HFF-Myc (cell line): ENCODE data around the gene MAP7D3.

Experiments
- DNase-seq: peaks from one replicate; pipeline ENCODE4 v3.0.0-alpha.2; 2011; ENCODE audit warnings: low read depth; ENCODE audit errors: extremely low read depth
- H3K4me3 ChIP-seq: replicated peaks from 2 replicates; pipeline ENCODE4 v1.5.1; 2011; ENCODE audit warnings: low read depth, mild to moderate bottlenecking, control low read depth, low read length
- CTCF ChIP-seq: IDR thresholded peaks from 2 replicates; pipeline ENCODE4 v1.5.1; 2012; ENCODE audit warnings: mild to moderate bottlenecking, low read depth, low read length, control low read depth; ENCODE audit errors: missing control alignments

The MAP7D3 gene

GRCh38 chrX:136207546-136207945, 43.7 kb downstream of the MAP7D3 start:
- DNase-seq = no peak
- no peak overlapping the region for H3K4me3 ChIP-seq
- TF ChIP-seq CTCF = no peak

- no peak for DNase-seq
- TF ChIP-seq CTCF = no peak
- no peak overlapping the region for H3K4me3 ChIP-seq
These were observed 44.3 kb downstream of the MAP7D3 start for GRCh38 chrX:136206916-136207315.

GRCh38 chrX:136205882-136206380, 45.3 kb downstream of the MAP7D3 start:
- no peak overlapping the region for H3K4me3 ChIP-seq
- DNase-seq = no peak
- no peak for TF ChIP-seq CTCF

- no peak overlapping the region for H3K4me3 ChIP-seq
- no peak for TF ChIP-seq CTCF
- no peak for DNase-seq
These were observed 46.6 kb downstream of the MAP7D3 start for GRCh38 chrX:136204571-136204970.

- no peak overlapping the region for H3K4me3 ChIP-seq
- no peak for TF ChIP-seq CTCF
- DNase-seq = no peak
These were observed 47.2 kb downstream of the MAP7D3 start for GRCh38 chrX:136203951-136204350.

GRCh38 chrX:136203438-136203837, 47.8 kb downstream of the MAP7D3 start:
- no peak for DNase-seq
- H3K4me3 ChIP-seq = no peak overlapping the region

More at GRCh38 chrX:136203438-136203837, 47.8 kb downstream of the MAP7D3 start:
- TF ChIP-seq CTCF = no peak
